ENCODE measurements around the gene ROBO1. TPM values are rescaled to one million over a fixed set of nuclear protein-coding genes. Genes with fewer than 3 reads are reported as not detected.

The ROBO1 gene
- polyA plus RNA-seq, 1 donor = 33.9 TPM

DNA sequence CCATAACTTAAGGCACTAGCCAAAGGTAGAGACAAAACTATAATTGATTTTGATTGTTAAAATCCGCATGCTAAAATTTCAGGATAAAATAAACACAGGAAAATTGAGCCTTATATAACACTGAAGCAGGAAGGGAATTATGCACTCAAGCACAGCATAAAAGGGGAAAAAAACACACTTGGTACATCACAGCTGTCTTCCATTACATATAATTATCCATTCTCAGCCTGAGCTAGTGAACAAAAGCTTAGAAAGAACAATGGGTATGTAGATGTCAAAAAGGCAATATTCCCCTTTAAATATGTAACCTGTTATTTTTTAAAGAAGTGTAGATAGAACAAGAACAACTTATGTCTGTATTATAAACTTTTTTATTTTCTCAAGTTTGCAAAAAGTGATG is 899.2 kb downstream of the ROBO1 start:
- DNase-seq = no peak

GRCh38 chr3:78867409-78868372 is 900.1 kb downstream of the ROBO1 start:
- no peak for DNase-seq

DNA sequence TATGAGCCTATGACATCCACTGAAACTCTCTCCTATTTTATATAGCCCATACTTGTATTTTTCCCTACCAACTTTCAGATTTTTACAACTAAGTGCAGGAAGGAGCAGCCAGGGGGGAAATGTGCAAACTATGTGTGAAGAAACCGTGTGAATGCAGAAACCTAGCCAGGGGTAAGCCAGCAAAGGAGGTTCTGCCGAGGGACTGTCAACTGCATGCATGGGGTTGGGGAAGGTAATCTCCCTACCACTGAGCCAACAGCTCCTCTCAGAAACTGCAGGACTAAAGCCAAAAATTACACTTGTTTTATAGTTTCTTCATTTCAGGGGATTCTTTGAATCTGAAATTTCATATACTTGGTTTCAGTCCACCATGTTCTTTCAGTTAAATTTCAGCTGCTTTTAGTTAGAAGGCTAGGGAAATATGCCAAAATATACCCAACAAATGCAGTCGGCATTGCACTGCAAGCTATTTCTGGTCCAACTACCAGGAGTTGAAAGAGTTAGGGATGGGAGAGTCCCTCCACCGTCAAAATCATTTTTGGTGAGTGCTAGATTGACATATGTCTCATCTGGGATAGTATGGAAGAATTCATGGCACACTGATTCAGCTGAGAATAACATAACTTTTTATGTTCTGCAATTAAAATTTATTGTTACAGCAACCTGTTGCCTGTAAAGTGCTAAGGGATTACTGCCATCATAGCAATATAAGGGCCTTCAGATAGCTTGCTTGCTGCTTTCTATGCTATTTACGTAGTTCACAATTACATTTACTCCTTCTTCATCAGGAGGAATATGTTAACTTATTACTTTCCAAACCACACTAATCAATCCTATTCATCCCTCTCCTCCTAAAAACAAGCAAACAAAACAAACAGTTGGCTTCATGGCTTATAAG is 904.2 kb downstream of the ROBO1 start:
- DNase-seq = no peak

DNA sequence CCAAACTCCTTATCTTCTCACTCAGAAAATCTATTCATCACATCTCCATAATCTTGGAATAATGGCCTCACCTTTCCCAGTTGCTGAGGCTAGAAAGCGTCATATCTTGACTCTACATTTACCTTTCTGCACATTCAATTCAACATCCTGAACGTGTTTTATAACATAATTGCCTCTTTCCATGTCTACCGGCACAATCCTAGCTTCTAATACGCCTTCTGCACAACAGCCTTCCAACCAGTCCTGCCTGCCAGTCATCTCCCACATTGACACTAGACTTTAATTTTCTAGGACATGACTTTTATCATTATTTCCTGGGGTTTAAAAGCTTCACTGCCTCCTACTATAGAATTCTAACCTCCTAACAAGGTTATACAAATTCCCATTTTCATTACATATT is 906.6 kb downstream of the ROBO1 start:
- no peak for DNase-seq

DNA sequence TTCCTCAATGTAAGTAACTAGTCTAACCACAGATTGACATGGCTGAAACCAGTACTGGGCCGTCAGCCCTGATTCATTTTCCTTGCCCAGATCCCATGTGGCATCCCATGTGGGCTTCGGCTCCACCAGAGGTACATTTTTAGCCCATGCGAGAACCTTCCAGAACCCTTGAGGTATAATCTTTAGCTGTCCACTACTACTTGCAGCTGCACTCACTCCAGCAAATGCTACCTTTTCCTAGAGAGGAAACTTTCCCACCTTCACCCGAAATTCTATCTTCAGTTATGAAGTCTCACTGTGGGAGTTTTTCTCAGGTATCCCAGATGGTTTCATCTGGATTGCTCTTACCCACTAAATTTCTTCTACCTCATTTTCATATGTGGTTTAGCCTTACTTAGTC is 907.2 kb downstream of the ROBO1 start:
- DNase-seq = no peak

- DNase-seq = no peak
Measured at GRCh38 chr3:78858910-78859309, 908.9 kb downstream of the ROBO1 start.

DNA sequence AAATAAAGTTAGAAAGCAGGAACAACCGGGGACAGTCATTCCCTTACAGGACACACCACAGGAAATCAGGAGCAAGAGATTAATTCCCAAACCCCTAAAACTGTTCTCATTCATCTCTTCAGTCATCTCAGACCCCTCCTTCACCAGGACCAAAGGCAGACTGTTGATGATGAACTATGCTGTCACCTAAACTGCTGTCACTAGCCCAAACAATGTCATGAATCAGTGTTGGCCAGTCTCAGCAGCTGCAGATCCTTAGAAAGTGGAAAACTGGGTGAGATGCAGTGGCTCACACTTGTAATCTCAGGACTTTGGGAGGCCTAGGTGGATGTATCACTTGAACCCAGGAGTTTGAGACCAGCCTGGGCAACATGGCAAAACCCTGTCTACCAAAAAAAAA is 909.6 kb downstream of the ROBO1 start:
- no peak for DNase-seq

- no peak for DNase-seq
Measured at GRCh38 chr3:78857494-78858111, 910.2 kb downstream of the ROBO1 start.

DNA sequence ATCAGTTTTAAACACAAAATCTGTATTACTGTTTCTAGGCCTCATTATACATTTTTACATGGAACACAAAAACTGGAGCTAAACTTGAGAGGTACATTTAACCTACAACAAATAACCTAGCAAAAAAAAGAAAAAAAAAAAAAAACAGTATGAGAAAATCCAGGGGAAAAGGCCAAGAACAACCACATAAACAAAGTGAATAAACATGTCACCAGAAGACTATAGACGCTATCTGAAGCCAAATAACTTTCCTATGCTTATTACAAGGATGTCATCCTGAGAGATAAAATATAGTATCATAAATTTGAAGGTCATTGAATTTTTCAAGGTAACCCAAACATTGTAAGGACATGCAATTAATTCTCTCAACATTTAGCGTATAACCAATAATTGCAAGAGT is 911.6 kb downstream of the ROBO1 start:
- no peak for DNase-seq

- DNase-seq = no peak
Measured at GRCh38 chr3:78855190-78855589, 912.6 kb downstream of the ROBO1 start.

DNA sequence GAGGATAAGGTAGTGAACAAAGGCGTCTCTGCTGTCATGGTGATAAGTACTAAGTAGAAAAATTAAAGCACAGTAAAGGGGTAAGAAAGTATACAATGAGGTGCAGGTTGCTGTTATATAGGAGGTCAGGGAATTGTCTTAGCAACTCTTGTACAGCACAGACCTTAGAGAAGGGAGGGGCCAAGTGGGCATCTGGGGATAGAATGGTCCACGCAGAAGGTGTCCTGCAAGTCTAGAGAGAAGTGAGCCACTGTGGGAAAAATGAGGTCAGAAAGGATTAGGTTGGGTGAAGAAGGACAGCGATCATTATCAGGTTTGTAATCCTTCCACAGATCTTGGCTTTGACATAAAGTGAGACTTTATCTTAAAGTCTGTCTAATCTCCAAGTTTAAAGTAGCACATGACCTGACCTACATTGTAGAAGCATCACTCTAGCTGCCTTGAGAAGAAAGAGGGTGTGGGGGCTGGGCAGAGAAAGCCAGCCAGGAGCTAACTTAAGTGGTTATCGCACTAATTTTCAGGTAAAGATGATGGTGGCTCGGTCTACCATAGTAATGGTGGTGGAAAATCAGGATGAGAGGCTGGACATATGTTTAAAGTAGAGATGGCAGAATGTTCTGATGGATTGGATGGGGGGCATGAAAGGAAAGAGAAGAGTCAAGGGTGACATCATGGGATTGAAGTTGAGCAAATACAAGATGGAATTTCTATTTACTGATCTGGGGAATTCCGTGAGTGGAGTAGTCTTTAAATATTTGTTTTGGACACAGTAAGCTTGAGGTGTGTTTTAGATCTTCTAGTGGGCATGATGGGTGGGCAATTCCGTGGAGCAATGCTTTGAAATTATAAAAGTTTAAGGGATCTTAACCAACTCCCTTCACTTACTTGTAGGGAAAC is 919.2 kb downstream of the ROBO1 start:
- DNase-seq = no peak

DNA sequence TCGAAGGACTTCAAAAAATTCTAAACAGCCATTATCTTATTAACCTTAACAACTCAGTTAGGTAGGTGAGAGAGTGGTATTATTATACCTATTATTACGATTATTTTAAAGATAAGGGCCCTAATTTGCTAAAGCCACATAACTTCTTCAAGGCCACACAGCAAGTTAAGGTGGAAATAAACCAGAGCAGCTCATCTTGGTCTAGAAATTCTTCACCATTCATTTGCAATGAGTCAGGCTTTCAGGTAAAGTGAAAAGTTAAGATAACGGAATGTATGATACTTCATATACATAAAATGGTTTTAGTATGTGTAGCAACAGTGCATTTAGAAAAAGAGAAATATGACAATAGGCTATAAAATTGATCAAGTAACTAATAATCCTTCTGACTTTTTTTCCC is 920.2 kb downstream of the ROBO1 start:
- DNase-seq = no peak

DNA sequence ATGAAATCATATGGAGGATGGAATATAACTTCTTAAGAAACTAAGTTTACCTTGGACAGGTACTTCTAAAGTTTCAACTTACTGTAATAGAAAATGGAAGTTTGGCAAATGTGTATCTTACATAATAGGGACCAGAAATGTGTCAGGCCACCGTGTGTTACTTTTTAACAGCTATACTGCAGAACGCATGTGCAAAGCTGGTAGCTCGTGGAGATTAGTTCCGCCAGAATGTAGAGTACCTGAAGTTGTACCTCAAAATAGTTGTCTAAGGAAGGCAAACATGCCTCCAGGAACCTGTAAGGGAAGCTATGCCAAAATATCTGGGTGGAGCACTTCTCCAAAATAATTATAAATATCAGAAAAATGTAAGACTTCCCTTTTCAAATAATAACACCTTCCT is 920.6 kb downstream of the ROBO1 start:
- DNase-seq = no peak

- no peak for DNase-seq
Measured at GRCh38 chr3:78846718-78847117, 921.1 kb downstream of the ROBO1 start.

DNA sequence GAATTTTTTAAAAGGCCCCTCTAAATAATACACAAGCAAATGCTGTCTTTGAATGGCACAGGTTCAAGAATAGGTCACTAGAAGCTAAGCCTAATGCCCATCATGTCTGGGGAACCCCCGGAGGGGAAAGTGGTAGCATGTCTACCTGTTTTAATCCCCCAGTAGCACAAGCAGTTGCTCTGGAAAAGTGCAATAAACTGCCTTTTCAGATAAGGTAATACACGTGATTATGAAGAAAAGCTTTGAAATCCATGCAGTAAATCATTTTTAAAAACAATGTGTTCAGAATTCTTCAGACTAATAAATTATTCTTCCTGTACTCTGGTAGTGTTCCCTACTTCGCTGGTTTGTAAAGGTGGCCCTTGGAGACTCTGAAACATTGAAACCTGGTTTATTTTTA is 922.2 kb downstream of the ROBO1 start:
- DNase-seq = no peak

- no peak for DNase-seq
Measured at GRCh38 chr3:78844307-78844706, 923.5 kb downstream of the ROBO1 start.

DNA sequence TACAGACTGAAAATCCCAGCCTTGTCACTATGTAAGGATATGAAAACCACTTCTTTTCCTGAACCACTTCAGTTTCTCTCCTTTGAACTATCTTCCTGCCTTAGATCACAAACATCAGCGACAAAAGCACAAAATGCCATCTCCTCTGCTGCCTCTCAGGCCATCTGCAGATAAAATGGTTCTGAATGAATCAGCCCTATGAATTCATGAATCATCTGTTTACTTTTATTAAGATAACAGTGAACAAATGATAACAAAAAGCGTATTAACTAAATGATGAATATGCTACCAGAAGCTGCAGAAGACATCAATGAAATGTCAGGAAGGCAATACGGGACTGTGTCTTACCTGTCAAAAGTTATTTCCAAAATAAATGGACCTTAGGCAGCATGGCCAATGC is 928.1 kb downstream of the ROBO1 start:
- no peak for DNase-seq

DNA sequence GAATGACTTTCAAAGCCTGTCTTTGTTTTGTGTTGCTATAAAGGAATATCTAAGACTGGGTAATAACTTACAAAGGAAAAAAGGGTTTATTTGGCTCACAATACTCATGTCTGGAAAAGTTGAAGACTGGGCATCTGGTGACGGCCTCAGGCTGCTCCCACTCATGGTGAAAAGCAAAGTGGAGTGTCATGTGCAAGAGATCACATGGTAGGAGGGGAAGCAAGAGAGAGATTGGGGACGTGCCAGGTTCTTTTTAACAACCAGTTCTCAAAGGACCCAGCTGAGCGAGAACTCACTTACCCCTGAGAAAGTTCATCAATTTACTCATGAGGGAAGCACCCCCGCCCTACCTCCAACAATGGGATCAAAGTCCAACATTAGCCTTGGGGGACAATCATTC is 929.4 kb downstream of the ROBO1 start:
- no peak for DNase-seq

DNA sequence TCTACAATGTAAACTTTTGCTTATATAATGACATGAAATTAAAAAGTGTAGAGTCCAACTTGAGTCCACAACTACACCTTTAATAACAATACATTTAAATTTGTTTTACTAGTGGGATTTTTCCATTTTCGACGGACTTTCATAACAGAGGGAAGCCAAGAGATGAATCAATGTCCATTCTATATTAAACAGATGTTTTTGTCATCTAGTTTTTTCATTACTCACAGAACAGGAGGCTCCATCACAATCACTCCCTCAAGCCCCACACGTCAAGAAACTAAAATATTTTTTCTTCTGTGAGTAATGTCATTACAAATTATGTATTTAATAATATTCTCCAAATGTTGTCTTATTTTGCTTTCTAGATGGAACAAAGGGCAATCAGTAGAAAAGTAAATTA is 932.9 kb downstream of the ROBO1 start:
- no peak for DNase-seq

GRCh38 chr3:78832785-78833204 is 935.0 kb downstream of the ROBO1 start:
- no peak for DNase-seq

DNA sequence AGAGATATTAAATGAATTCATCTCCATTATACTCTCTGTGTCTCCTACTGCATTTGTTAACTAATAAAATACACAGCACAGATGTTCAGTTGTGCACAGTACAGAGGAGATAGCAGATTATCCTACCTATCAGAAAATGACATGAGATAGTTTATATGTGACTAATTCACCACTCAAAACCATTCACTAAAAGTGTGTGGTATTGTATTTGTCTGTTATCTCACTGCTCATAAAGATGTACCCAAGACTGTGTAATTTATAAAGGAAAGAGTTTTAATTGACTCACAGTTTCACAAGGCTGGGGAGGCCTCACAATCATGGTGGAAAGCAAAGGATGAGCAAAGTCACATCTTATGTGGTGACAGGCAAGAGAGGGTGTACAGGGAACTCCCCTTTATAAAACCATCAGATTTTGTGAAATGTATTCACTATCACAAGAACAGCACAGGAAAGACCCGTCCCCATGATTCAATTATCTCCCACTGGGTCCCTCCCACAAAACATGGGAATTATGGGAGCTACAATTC is 936.3 kb downstream of the ROBO1 start:
- DNase-seq = no peak

DNA sequence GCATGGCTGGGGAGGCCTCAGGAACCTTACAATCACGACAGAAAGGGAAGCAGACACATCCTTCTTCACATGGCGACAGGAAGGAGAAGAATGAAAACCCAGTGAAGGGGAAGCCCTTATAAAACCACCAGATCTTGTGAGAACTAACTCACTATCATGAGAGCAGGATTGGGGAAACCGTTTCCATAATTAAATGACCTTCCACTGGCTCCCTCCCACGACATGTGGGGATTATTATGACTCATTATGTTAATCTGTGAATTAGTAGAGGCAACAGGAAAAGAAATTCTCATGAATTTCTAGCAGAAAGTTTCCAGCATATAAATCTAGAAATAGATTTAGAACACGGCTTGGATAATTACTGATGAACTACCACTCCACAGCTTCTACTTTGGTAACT is 937.3 kb downstream of the ROBO1 start:
- DNase-seq = no peak
